Endothelial cell of umbilical vein (primary cell): ENCODE results near the gene CDC23. TPM values are rescaled to one million over a fixed set of nuclear protein-coding genes. Genes with fewer than 3 reads are reported as not detected.
A peak's percentile ranks its signal among the peaks of the same experiment; 100 is the strongest.

Experiments used
- BruUV-seq: library from RNA; stranded (reverse); fragments of 400-500 nt; replicated peaks from 2 replicates; lab custom pipeline; 2021; lab: Mats Ljungman, UMichigan
- CTCF ChIA-PET: fragments of 300-600, 350-600 bp; sonication (Branson Sonifier 250); formaldehyde crosslinking; loops from one replicate; lab custom pipeline; 2021; ENCODE audit warnings: antibody characterized with exemption, inconsistent platforms; lab: Charles Lee
- POLR2A ChIA-PET: fragments of 300-600, 350-600 bp; sonication (Branson Sonifier 250); formaldehyde crosslinking; loops from one replicate; lab custom pipeline; 2021; ENCODE audit warnings: antibody characterized with exemption, inconsistent platforms; lab: Charles Lee
- DNase-seq: peaks from one replicate; pipeline ENCODE4 v3.0.0-alpha.2; 2011; ENCODE audit warnings: low read depth, low spot score
- FAIRE-seq: peaks from 2 replicates; lab custom pipeline; 2011; peaks lifted over from hg19 to GRCh38; lab: Jason Lieb, UNC
- H2AFZ ChIP-seq: 2 replicates; pipeline ENCODE4 v1.6.0; 2012; ENCODE audit warnings: low read depth, low read length, control low read depth, inconsistent platforms
- H3K27ac ChIP-seq: 2 replicates; pipeline ENCODE4 v1.5.1; 2011; ENCODE audit warnings: low read depth, mild to moderate bottlenecking, control low read depth, low read length, moderate library complexity; ENCODE audit not compliant: insufficient read depth
- H3K27me3 ChIP-seq, 2 experiments: 2 replicates each; pipeline versions ENCODE4 v1.6.0 to v1.6.1; 2011; ENCODE audit warnings: low read length in 2 of 2, mixed read lengths in 1 of 2; ENCODE audit not compliant: control insufficient read depth in 2 of 2, insufficient read depth in 2 of 2
- H3K36me3 ChIP-seq, 2 experiments: 2 replicates in 1 of 2; 3 replicates in 1 of 2; pipeline ENCODE4 v1.5.1; 2011; ENCODE audit warnings: low read length in 2 of 2, mild to moderate bottlenecking in 1 of 2, moderate library complexity in 1 of 2; ENCODE audit not compliant: control insufficient read depth in 2 of 2, insufficient read depth in 2 of 2; ENCODE audit errors: extremely low read depth in 1 of 2
- H3K4me1 ChIP-seq: 3 replicates; pipeline ENCODE4 v1.5.1; 2011; ENCODE audit warnings: mild to moderate bottlenecking, low read length; ENCODE audit not compliant: control insufficient read depth, insufficient read depth; ENCODE audit errors: extremely low read depth
- H3K4me2 ChIP-seq: 2 replicates; pipeline ENCODE4 v1.6.1; 2011; ENCODE audit warnings: low read length, control low read depth, mixed read lengths; ENCODE audit not compliant: insufficient read depth
- H3K4me3 ChIP-seq, 3 experiments: fragments of 200-600 bp in 1 of 3; sonication (generic), shearing (Covaris generic) in 1 of 3; replicated peaks in 1 of 3; 2 replicates each; pipeline ENCODE4 v1.5.1; 2011 to 2016; ENCODE audit warnings: control low read depth in 3 of 3, low read length in 3 of 3, mild to moderate bottlenecking in 2 of 3, inconsistent platforms in 1 of 3, low read depth in 1 of 3, moderate library complexity in 1 of 3; ENCODE audit not compliant: insufficient read depth in 1 of 3
- H3K79me2 ChIP-seq: 2 replicates; pipeline ENCODE4 v1.6.0; 2012; ENCODE audit warnings: low read length, inconsistent platforms; ENCODE audit not compliant: control insufficient read depth, insufficient read depth
- H3K9ac ChIP-seq: replicated peaks from 2 replicates; pipeline ENCODE3; 2011; ENCODE audit warnings: low read length, control low read depth; ENCODE audit not compliant: insufficient read depth; ENCODE audit errors: extremely low read depth
- H3K9me1 ChIP-seq: replicated peaks from 3 replicates; pipeline ENCODE4 v1.6.0; 2011; ENCODE audit warnings: mild to moderate bottlenecking, low read length; ENCODE audit not compliant: control insufficient read depth, insufficient read depth; ENCODE audit errors: extremely low read depth
- H3K9me3 ChIP-seq: replicated peaks from 2 replicates; pipeline ENCODE4 v1.5.1; 2012; ENCODE audit warnings: low read length, inconsistent platforms; ENCODE audit not compliant: control insufficient read depth, insufficient read depth
- H4K20me1 ChIP-seq: replicated peaks from 2 replicates; pipeline ENCODE3; 2011; ENCODE audit warnings: mild to moderate bottlenecking, low read length; ENCODE audit not compliant: control insufficient read depth, insufficient read depth; ENCODE audit errors: extremely low read depth
- CTCF ChIP-seq, 2 donors: IDR thresholded peaks; 1 replicate in 1 of 2; 2 replicates in 1 of 2; pipeline ENCODE4 v1.5.1; 2011; ENCODE audit warnings: low read length in 2 of 2, mild to moderate bottlenecking in 2 of 2, moderate library complexity in 2 of 2, control low read depth in 1 of 2, inconsistent platforms in 1 of 2, low read depth in 1 of 2; ENCODE audit not compliant: insufficient read depth in 1 of 2; ENCODE audit errors: extremely low read depth in 1 of 2
- EZH2 ChIP-seq: IDR thresholded peaks from 2 replicates; pipeline ENCODE4 v1.6.1; 2012; ENCODE audit warnings: borderline replicate concordance, low read depth, mild to moderate bottlenecking, moderate library complexity, low read length, inconsistent platforms; ENCODE audit not compliant: severe bottlenecking
- FOS ChIP-seq: IDR thresholded peaks from 2 replicates; pipeline ENCODE4 v1.6.1; 2011; ENCODE audit warnings: mild to moderate bottlenecking, low read length, moderate library complexity, borderline replicate concordance; ENCODE audit not compliant: insufficient read depth
- GATA2 ChIP-seq: IDR thresholded peaks from 2 replicates; pipeline ENCODE4 v1.7.0; 2011; ENCODE audit warnings: low read depth, mild to moderate bottlenecking, moderate library complexity, mixed read lengths, low read length; ENCODE audit not compliant: insufficient read length, insufficient read depth
- JUN ChIP-seq: IDR thresholded peaks from 2 replicates; pipeline ENCODE4 v1.6.1; 2011; ENCODE audit warnings: borderline replicate concordance, low read depth; ENCODE audit not compliant: insufficient read length, insufficient read depth
- MAX ChIP-seq: IDR thresholded peaks from 2 replicates; pipeline ENCODE4 v1.6.1; 2011; ENCODE audit not compliant: insufficient read depth, insufficient read length
- MYC ChIP-seq: IDR thresholded peaks from one replicate; pipeline ENCODE4 v1.6.1; 2011; ENCODE audit warnings: mild to moderate bottlenecking, low read depth, low read length
- POLR2A ChIP-seq: IDR thresholded peaks from 2 replicates; pipeline ENCODE4 v1.6.1; 2012; ENCODE audit warnings: low read depth, mild to moderate bottlenecking, control low read depth, low read length
- POLR2AphosphoS5 ChIP-seq: IDR thresholded peaks from 2 replicates; pipeline ENCODE4 v1.6.1; 2012; ENCODE audit warnings: low read depth, mild to moderate bottlenecking, control low read depth, low read length, moderate library complexity; ENCODE audit not compliant: insufficient read depth
- dilution Hi-C: fragments of 300-500 bp; cut with MboI; formaldehyde crosslinking; loops from one replicate; pipeline ENCODE4 v1.15.0; 2019; ENCODE audit warnings: low sequenced_read_pairs; ENCODE audit not compliant: extremely low pct_ligation_motif_present
- intact Hi-C: fragments of 100-400 bp; cut with micrococcal nuclease; formaldehyde crosslinking; loops from one replicate; pipeline ENCODE4 v1.10.0; 2022
- polyA plus RNA-seq, 4 experiments: library from polyadenylated mRNA; depleted of rRNA in 3 of 4; stranded (reverse) in 3 of 4; unstranded in 1 of 4; fragments of >200 nt; gene quantifications; 2 replicates each; pipeline versions ENCODE4 v1.2.1 to v1.2.3, GENCODE V29; 2011 to 2012; ENCODE audit warnings: missing spikeins in 1 of 4
- total RNA-seq: library from RNA; stranded (reverse); gene quantifications from 2 replicates; pipeline ENCODE4 v1.2.3, GENCODE V29; 2021

CDC23 gene
- total and polyA plus RNA-seq, 2 donors (not counting 3 experiments of a cell fraction or from before 2014, with no cell fraction given): 28.5 to 41.2 TPM

GRCh38 chr5:138139781-138140090 is 73.4 kb downstream of the CDC23 start:
- TF ChIP-seq FOS: no peak
- TF ChIP-seq EZH2: no peak
- TF ChIP-seq GATA2: no peak
- TF ChIP-seq MYC: no peak
- no peak for TF ChIP-seq MAX
- TF ChIP-seq CTCF (IDR thresholded peaks at IDR 0.05; ENCODE audit: extremely low read depth in 1 of 2, insufficient read depth in 1 of 2, low read depth in 1 of 2, low read length in 2 of 2): no peak
- no peak for TF ChIP-seq JUN
- no peak for TF ChIP-seq POLR2AphosphoS5
- no peak for TF ChIP-seq POLR2A
- Histone ChIP-seq H3K27ac (no peak overlapping the region), H3K4me3 (no peak overlapping the region), H3K27me3 (no peaks in the 10 kb centered on the region), H2AFZ (no peak overlapping the region), H3K4me1 (peaks cover 5% of the 10 kb centered on the region), H3K4me2 (peak overlapping the region; percentile 13), H3K9ac (no peak overlapping the region), H3K36me3 (no peaks in the 10 kb centered on the region), H3K9me1 (no peaks in the 10 kb centered on the region), H4K20me1 (no peaks in the 10 kb centered on the region), H3K9me3 (no peaks in the 10 kb centered on the region), H3K79me2 (no peaks in the 10 kb centered on the region)
- intact Hi-C loops: no loop called here
- CTCF ChIA-PET: interaction anchor here (1.2 to 2.1 kb wide), 4 partner anchors 38 to 361 kb away, joined by 4 to 6 read pairs (median 5); no protein-coding TSS in a partner anchor
- dilution Hi-C loops: no loop called here
- no TSS peak for BruUV-seq
- POLR2A ChIA-PET: no interaction called here
- DNase-seq (no peak), FAIRE-seq (no peak)
